ENCODE data around the gene PXN.

PXN gene

DNA sequence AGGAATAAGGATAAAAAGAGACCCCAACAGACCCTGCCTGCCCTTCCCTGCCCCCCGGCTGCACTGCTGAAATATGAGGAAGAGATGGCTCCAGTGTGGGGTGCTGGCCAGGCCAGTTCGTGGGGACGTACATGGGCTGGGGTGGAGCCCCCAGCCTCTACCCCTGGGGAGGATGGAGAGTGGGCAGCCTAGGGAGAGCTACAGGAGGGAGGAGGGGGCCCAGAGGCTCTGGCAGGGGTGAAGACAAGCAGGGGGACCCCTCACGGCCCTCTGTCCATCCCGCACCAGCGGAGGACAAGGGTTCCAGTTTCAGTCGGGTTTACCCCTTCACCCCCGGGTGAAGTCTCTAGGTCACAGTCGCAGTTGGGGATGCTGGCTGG is 53.6 kb downstream of the PXN start:
- H3K4me3 ChIP-seq (replicated peaks; ENCODE audit: insufficient read depth, low read length) = no peak overlapping the region
- TF ChIP-seq SPI1 (IDR thresholded peaks at IDR 0.05; ENCODE audit: borderline replicate concordance, low read depth) (no peak), POLR2AphosphoS5 (IDR thresholded peaks at IDR 0.05; ENCODE audit: low read depth) (no peak), REST (IDR thresholded peaks at IDR 0.05; ENCODE audit: insufficient replicate concordance, low read depth) (no peak), GABPA (IDR thresholded peaks at IDR 0.05; ENCODE audit: low read depth) (no peak)
- TF ChIP-seq, protein P1, sequence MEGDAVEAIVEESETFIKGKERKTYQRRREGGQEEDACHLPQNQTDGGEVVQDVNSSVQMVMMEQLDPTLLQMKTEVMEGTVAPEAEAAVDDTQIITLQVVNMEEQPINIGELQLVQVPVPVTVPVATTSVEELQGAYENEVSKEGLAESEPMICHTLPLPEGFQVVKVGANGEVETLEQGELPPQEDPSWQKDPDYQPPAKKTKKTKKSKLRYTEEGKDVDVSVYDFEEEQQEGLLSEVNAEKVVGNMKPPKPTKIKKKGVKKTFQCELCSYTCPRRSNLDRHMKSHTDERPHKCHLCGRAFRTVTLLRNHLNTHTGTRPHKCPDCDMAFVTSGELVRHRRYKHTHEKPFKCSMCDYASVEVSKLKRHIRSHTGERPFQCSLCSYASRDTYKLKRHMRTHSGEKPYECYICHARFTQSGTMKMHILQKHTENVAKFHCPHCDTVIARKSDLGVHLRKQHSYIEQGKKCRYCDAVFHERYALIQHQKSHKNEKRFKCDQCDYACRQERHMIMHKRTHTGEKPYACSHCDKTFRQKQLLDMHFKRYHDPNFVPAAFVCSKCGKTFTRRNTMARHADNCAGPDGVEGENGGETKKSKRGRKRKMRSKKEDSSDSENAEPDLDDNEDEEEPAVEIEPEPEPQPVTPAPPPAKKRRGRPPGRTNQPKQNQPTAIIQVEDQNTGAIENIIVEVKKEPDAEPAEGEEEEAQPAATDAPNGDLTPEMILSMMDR (IDR thresholded peaks at IDR 0.05; ENCODE audit: insufficient read depth, low read length) = no peak
- H3K27ac ChIP-seq (replicated peaks) = no peak overlapping the region
- no peak for DNase-seq (ENCODE audit: low read depth in 1 of 2, low spot score in 1 of 2)
- H3K27me3 ChIP-seq (ENCODE audit: insufficient read depth, poor library complexity, severe bottlenecking) = peaks cover 18% of the 10 kb centered on the region

- Histone ChIP-seq H3K27me3 (ENCODE audit: insufficient read depth, poor library complexity, severe bottlenecking) (peaks cover 16% of the 10 kb centered on the region), H3K27ac (replicated peaks) (no peak overlapping the region), H3K4me3 (replicated peaks; ENCODE audit: insufficient read depth, low read length) (no peak overlapping the region)
- TF ChIP-seq, protein P1 (IDR thresholded peaks at IDR 0.05; ENCODE audit: insufficient read depth, low read length) = no peak
- no peak for TF ChIP-seq SPI1 (IDR thresholded peaks at IDR 0.05; ENCODE audit: borderline replicate concordance, low read depth)
- no peak for TF ChIP-seq GABPA (IDR thresholded peaks at IDR 0.05; ENCODE audit: low read depth)
- no peak for DNase-seq (ENCODE audit: low read depth in 1 of 2, low spot score in 1 of 2)
These were observed 54.2 kb downstream of the PXN start for GRCh38 chr12:120211243-120211903.

DNA sequence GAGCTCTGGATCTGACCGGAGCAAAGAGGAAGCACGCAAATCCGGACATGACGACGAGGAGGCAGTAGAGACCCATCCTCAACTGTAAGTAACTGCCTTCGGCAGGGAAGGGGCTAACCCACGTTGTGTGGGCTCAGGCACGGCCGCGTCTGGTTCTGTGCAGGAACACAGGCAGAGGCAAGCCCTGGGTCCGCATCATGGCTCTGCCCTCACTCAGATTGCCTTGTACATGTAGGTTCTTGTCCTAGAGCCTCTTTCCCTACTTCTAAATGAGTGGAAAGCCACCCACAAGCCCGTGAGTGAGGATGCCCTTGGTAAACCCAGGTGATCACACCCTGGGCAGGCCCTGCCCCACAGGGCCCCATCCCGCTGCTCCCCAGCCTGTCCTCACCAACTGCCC is 55.7 kb downstream of the PXN start:
- H3K4me3 ChIP-seq (replicated peaks; ENCODE audit: insufficient read depth, low read length) = no peak overlapping the region
- H3K27ac ChIP-seq (replicated peaks) = no peak overlapping the region
- H3K27me3 ChIP-seq (ENCODE audit: insufficient read depth, poor library complexity, severe bottlenecking) = peaks cover 7% of the 10 kb centered on the region
- no peak for DNase-seq (ENCODE audit: low read depth in 1 of 2, low spot score in 1 of 2)
- TF ChIP-seq, protein P1 (IDR thresholded peaks at IDR 0.05; ENCODE audit: insufficient read depth, low read length) = no peak
- TF ChIP-seq SPI1 (IDR thresholded peaks at IDR 0.05; ENCODE audit: borderline replicate concordance, low read depth) (no peak), REST (IDR thresholded peaks at IDR 0.05; ENCODE audit: insufficient replicate concordance, low read depth) (no peak), GABPA (IDR thresholded peaks at IDR 0.05; ENCODE audit: low read depth) (no peak), POLR2AphosphoS5 (IDR thresholded peaks at IDR 0.05; ENCODE audit: low read depth) (no peak)

- Histone ChIP-seq H3K27me3 (ENCODE audit: insufficient read depth, poor library complexity, severe bottlenecking) (no peaks in the 10 kb centered on the region), H3K4me3 (replicated peaks; ENCODE audit: insufficient read depth, low read length) (no peak overlapping the region), H3K27ac (replicated peaks) (no peak overlapping the region)
- TF ChIP-seq, protein P1 (IDR thresholded peaks at IDR 0.05; ENCODE audit: insufficient read depth, low read length) = no peak
- TF ChIP-seq SPI1 (IDR thresholded peaks at IDR 0.05; ENCODE audit: borderline replicate concordance, low read depth) (no peak), REST (IDR thresholded peaks at IDR 0.05; ENCODE audit: insufficient replicate concordance, low read depth) (no peak), GABPA (IDR thresholded peaks at IDR 0.05; ENCODE audit: low read depth) (no peak), POLR2AphosphoS5 (IDR thresholded peaks at IDR 0.05; ENCODE audit: low read depth) (no peak)
- DNase-seq (ENCODE audit: low read depth in 1 of 2, low spot score in 1 of 2) = no peak
These were observed 58.3 kb downstream of the PXN start for GRCh38 chr12:120207227-120207626.
